ENCODE measurements around the gene ZFP91. TPM values are rescaled to one million over a fixed set of nuclear protein-coding genes. Genes with fewer than 3 reads are reported as not detected.
"Not testable (repeated sequence)": the region's sequence is repeated elsewhere in the genome, so short reads cannot be mapped to it uniquely, and the experiment has no call there.

The ZFP91 gene
- total RNA-seq (2014; rRNA removed; shearing (Covaris generic)), result 49.2 and 60.5 TPM in 2 replicates

- peak; percentile 93 for DNase-seq (ENCODE audit: low spot score)
Measured at GRCh38 chr11:58578635-58579191, at the start of gene ZFP91. ZFP91 (plus strand) TSS chr11:58579063; CDS start chr11:58579282, 219 bp downstream.

GRCh38 chr11:58530236-58530635, 48.6 kb upstream of the ZFP91 start:
- DNase-seq (ENCODE audit: low spot score), result no peak

GRCh38 chr11:58531865-58532341, 47.0 kb upstream of the ZFP91 start:
- DNase-seq (ENCODE audit: low spot score), result no peak

GRCh38 chr11:58546841-58547240, 32.0 kb upstream of the ZFP91 start:
- DNase-seq (ENCODE audit: low spot score), result no peak

GRCh38 chr11:58549644-58550043, 29.2 kb upstream of the ZFP91 start:
- DNase-seq (ENCODE audit: low spot score), result no peak

- DNase-seq (ENCODE audit: low spot score), result no peak
Measured at GRCh38 chr11:58560842-58561241, 18.0 kb upstream of the ZFP91 start.

GRCh38 chr11:58561394-58562098, 17.3 kb upstream of the ZFP91 start:
- DNase-seq (ENCODE audit: low spot score), result no peak

GRCh38 chr11:58562375-58562800, 16.5 kb upstream of the ZFP91 start:
- DNase-seq (ENCODE audit: low spot score), result no peak

- DNase-seq (ENCODE audit: low spot score), result no peak
Measured at GRCh38 chr11:58564231-58564630, 14.6 kb upstream of the ZFP91 start.

GRCh38 chr11:58567889-58568512, 10.9 kb upstream of the ZFP91 start:
- peak; percentile 55 for DNase-seq (ENCODE audit: low spot score)

- not testable (repeated sequence) for DNase-seq (ENCODE audit: low spot score)
Measured at GRCh38 chr11:58572906-58573305, 6.0 kb upstream of the ZFP91 start.

- DNase-seq (ENCODE audit: low spot score), result peak; percentile 74
Measured at GRCh38 chr11:58573451-58574104, 5.3 kb upstream of the ZFP91 start.

GRCh38 chr11:58574881-58575280, 4.0 kb upstream of the ZFP91 start:
- DNase-seq (ENCODE audit: low spot score), result no peak

- no peak for DNase-seq (ENCODE audit: low spot score)
Measured at GRCh38 chr11:58575377-58576020, 3.4 kb upstream of the ZFP91 start, which contains the start of gene LPXN. LPXN (minus strand) TSS chr11:58575856; CDS start chr11:58575772, 84 bp downstream.

GRCh38 chr11:58576887-58577471, 1.9 kb upstream of the ZFP91 start:
- peak; percentile 30 for DNase-seq (ENCODE audit: low spot score)

GRCh38 chr11:58577555-58578135, 1.2 kb upstream of the ZFP91 start:
- DNase-seq (ENCODE audit: low spot score), result peak; percentile 84

- DNase-seq (ENCODE audit: low spot score), result peak; percentile 97
Measured at GRCh38 chr11:58578136-58578634, 678 bp upstream of the ZFP91 start.

- DNase-seq (ENCODE audit: low spot score), result peak; percentile 77
Measured at GRCh38 chr11:58579192-58580129, 598 bp downstream of the ZFP91 start.

- DNase-seq (ENCODE audit: low spot score), result no peak
Measured at GRCh38 chr11:58580311-58580710, 1.4 kb downstream of the ZFP91 start.

- DNase-seq (ENCODE audit: low spot score), result no peak
Measured at GRCh38 chr11:58582437-58582836, 3.6 kb downstream of the ZFP91 start.

All from A172 (cell line).